Heart right ventricle (tissue), 16 donors: ENCODE measurements around the gene TTC16. TPM values are rescaled to one million over a fixed set of nuclear protein-coding genes. Genes with fewer than 3 reads are reported as not detected.

ENCODE experiments used
- ATAC-seq, 8 donors: fragments of 200-7000 bp; cut with Tn5 transposase; one replicate each; pipeline ENCODE4 v1.9.1; 2020; ENCODE audit warnings: mild to moderate bottlenecking in 8 of 8, moderate library complexity in 8 of 8, moderate number of reproducible peaks in 1 of 8
- DNase-seq, 2 donors: peaks; one replicate each; pipeline ENCODE4 v3.0.0-alpha.2; 2020
- H3K27ac ChIP-seq, 10 donors: fragments of 200-600 bp; sonication (generic) in 2 of 10; one replicate each; pipeline versions ENCODE4 v1.5.0 to v1.8.0; 2020 to 2022; ENCODE audit warnings: mild to moderate bottlenecking in 3 of 10
- H3K27me3 ChIP-seq, 7 donors: fragments of 200-600 bp; one replicate each; pipeline ENCODE4 v1.8.0; 2021 to 2022; ENCODE audit warnings: mild to moderate bottlenecking in 2 of 7
- H3K36me3 ChIP-seq, 9 donors: fragments of 200-600 bp; sonication (generic) in 1 of 9; one replicate each; pipeline versions ENCODE4 v1.5.0 to v1.8.0; 2020 to 2022; ENCODE audit warnings: mild to moderate bottlenecking in 2 of 9
- H3K4me1 ChIP-seq, 9 donors: fragments of 200-600 bp; sonication (generic) in 1 of 9; one replicate each; pipeline versions ENCODE4 v1.5.0 to v1.8.0; 2020 to 2022; ENCODE audit warnings: mild to moderate bottlenecking in 4 of 9
- H3K4me3 ChIP-seq, 10 donors: fragments of 200-600 bp; sonication (generic) in 2 of 10; one replicate each; pipeline versions ENCODE4 v1.5.0 to v1.8.0; 2020 to 2022; ENCODE audit warnings: mild to moderate bottlenecking in 7 of 10, moderate library complexity in 2 of 10
- H3K9me3 ChIP-seq, 11 donors: fragments of 200-600 bp in 10 of 11; sonication (generic) in 2 of 11; one replicate each; pipeline versions ENCODE4 v1.5.0 to v1.8.0; 2013 to 2022; ENCODE audit warnings: mild to moderate bottlenecking in 2 of 11, control low read depth in 1 of 11, moderate library complexity in 1 of 11
- CTCF ChIP-seq, 9 donors: fragments of 200-600 bp; sonication (generic) in 2 of 9; IDR thresholded peaks; one replicate each; pipeline versions ENCODE4 v1.5.0 to v1.8.0; 2021 to 2022; ENCODE audit warnings: antibody characterized with exemption in 9 of 9, mild to moderate bottlenecking in 5 of 9, moderate library complexity in 1 of 9
- WGBS, 2 donors: extraction: QIAGEN DNeasy Blood & Tissue Kit; methylation state at CpG; one replicate each; pipeline ENCODE4 v1.1.7; 2013; ENCODE audit warnings: inconsistent platforms in 1 of 2; 5-methylcytosine and 5-hydroxymethylcytosine counted together
- intact Hi-C, 10 donors: fragments of 100-400 bp; cut with DNase I; formaldehyde crosslinking; loops; one replicate each; pipeline versions ENCODE4 v1.11.1 to v1.14.2; 2022
- polyA plus RNA-seq, 2 donors: library from polyadenylated mRNA; stranded (reverse); fragments of 200-250 nt; gene quantifications; one replicate each; pipeline ENCODE4 v1.2.3, GENCODE V29; 2013
- total RNA-seq, 10 donors: library from RNA; stranded (reverse); fragmentation: NEBNext Ultra II Directional in 3 of 10; extraction: Animal tissue kit (Norgen Biotek cat#: 25700) in 3 of 10; gene quantifications; one replicate each; pipeline versions ENCODE4 v1.2.1 to v1.2.4, GENCODE V29; 2021 to 2023
- donor health status: Arrhythmogenic right ventricular cardiomyopathy.
- donor health status: ischemic (EF 13 %, LVEDD 7.1; RV severe dilation, severe dysfunction).
- donor health status: healthy with polysubstance abuse.
- donor health status: DM: no; HTN: yes; CAD: no.
- donor health status: DM: no; HTN: no; CAD: no.
- donor health status: ischemic (EF 25% LVEDD 6.9; RV normal size, moderate dysfunction).
- donor health status: ischemic (EF 25% LVEDD 5.7; RV mildly dilated, moderate dysfunction).
- donor health status: healthy.
- donor health status: DM: yes; HTN: yes; CAD: no.
- donor health status: Ischemic cardiomyopathy.
- donor health status: ischemic (EF 35%, LVEDD 5.7; RV mildly dilated, moderate dysfunction).
- donor health status: nonischemic (EF 11% LVEDD 7.7; RV severe dilation, severe dysfunction).
- donor health status: DM: yes; HTN: yes; CAD: no.
- donor health status: PGD.
- donor health status: ischemic (EF 29% LVEDD 5.4; RV normal size, mild dysfunction).
- donor health status: nonischemic (EF 23%, LVEDD 6.1; RV moderate dilation, normal function).

The TTC16 gene
- total and polyA plus RNA-seq, 12 donors, result 0.04 to 1.4 (median 0.32) TPM; not detected in 1

GRCh38 chr9:127703289-127703946 lies 12.5 kb upstream of the TTC16 start:
- no peak overlapping the region for H3K27ac ChIP-seq
- H3K4me1 ChIP-seq, result peaks cover 0 to 16% (median 5%) of the 10 kb centered on the region in 9 donors
- H3K4me3 ChIP-seq, result no peak overlapping the region
- no peaks in the 10 kb centered on the region for H3K36me3 ChIP-seq
- 80 to 85% methylated on average over 9 of the region's 9 CpGs for WGBS, 2 donors
- intact Hi-C loops, result no loop called here
- no peaks in the 10 kb centered on the region for H3K9me3 ChIP-seq
- DNase-seq (no peak), ATAC-seq (no peak)
- no peak for TF ChIP-seq CTCF (IDR thresholded peaks at IDR 0.05)
- H3K27me3 ChIP-seq, result no peaks in the 10 kb centered on the region

GRCh38 chr9:127705577-127706379 lies 10.1 kb upstream of the TTC16 start:
- WGBS, 2 donors, result 86 to 87% methylated on average over 12 of the region's 12 CpGs
- ATAC-seq (peak in 2 of 8 donors; percentile 16 to 17), DNase-seq (no peak)
- Histone ChIP-seq H3K27me3 (no peaks in the 10 kb centered on the region), H3K36me3 (no peaks in the 10 kb centered on the region), H3K27ac (no peak overlapping the region), H3K9me3 (no peaks in the 10 kb centered on the region), H3K4me3 (no peak overlapping the region), H3K4me1 (no peaks in the 10 kb centered on the region)
- no peak for TF ChIP-seq CTCF (IDR thresholded peaks at IDR 0.05)
- intact Hi-C loops, result no loop called here

GRCh38 chr9:127706836-127707241 lies 9.0 kb upstream of the TTC16 start, which contains the start of gene CFAP157:
CFAP157 (plus strand) TSS chr9:127706988; CDS start chr9:127707032, 44 bp downstream.
- intact Hi-C loops, result no loop called here
- H3K27ac ChIP-seq, result no peak within 1 kb of the TSS
- H3K4me3 ChIP-seq, result no peak within 1 kb of the TSS
- H3K36me3 ChIP-seq, result no peaks in the 10 kb centered on the region
- H3K4me1 ChIP-seq, result no peaks in the 10 kb centered on the region
- TF ChIP-seq CTCF (IDR thresholded peaks at IDR 0.05), result no peak
- no peaks in the 10 kb centered on the region for H3K9me3 ChIP-seq
- ATAC-seq (peak in 2 of 8 donors; percentile 23 to 35), DNase-seq (no peak)
- 58 to 63% methylated on average over 11 of the region's 11 CpGs for WGBS, 2 donors
- H3K27me3 ChIP-seq, result no peaks in the 10 kb centered on the region

- intact Hi-C loops, result no loop called here
- Histone ChIP-seq H3K9me3 (no peaks in the 10 kb centered on the region), H3K36me3 (no peaks in the 10 kb centered on the region), H3K27ac (no peak overlapping the region), H3K4me3 (no peak overlapping the region), H3K27me3 (no peaks in the 10 kb centered on the region), H3K4me1 (no peaks in the 10 kb centered on the region)
- DNase-seq (no peak), ATAC-seq (no peak)
- 53% methylated on average over 5 of the region's 5 CpGs for WGBS, 2 donors
- peak in 1 of 9 donors; percentile 18 for TF ChIP-seq CTCF (IDR thresholded peaks at IDR 0.05)
Observed at GRCh38 chr9:127707766-127708165, 8.1 kb upstream of the TTC16 start.
